ENCODE measurements around the gene MAP4K2. TPM values are rescaled to one million over a fixed set of nuclear protein-coding genes. Genes with fewer than 3 reads are reported as not detected.

The MAP4K2 gene
- total RNA-seq, 2 donors from 2014 or later, result 9.2 to 13.3 TPM

GRCh38 chr11:64765291-64765850, 37.6 kb downstream of the MAP4K2 start:
- TF ChIP-seq CTCF (IDR thresholded peaks at IDR 0.05), result no peak
- Histone ChIP-seq H3K27me3 (no peaks in the 10 kb centered on the region), H3K4me1 (peaks cover 7% of the 10 kb centered on the region), H3K9me3 (no peaks in the 10 kb centered on the region), H3K9ac (ENCODE audit: low read depth in 2 of 2, low read length in 2 of 2) (no peak overlapping the region), H3K27ac (no peak overlapping the region), H3K4me3 (no peak overlapping the region), H3K36me3 (peaks cover 53% of the 10 kb centered on the region)
- DNase-seq, result no peak
- intact Hi-C loops (cut with DNase I), result no loop called here

- no peak overlapping the region for H3K4me3 ChIP-seq
- peaks cover 46% of the 10 kb centered on the region for H3K36me3 ChIP-seq
- H3K27me3 ChIP-seq, result no peaks in the 10 kb centered on the region
- H3K9ac ChIP-seq (ENCODE audit: low read depth in 2 of 2, low read length in 2 of 2), result no peak overlapping the region
- H3K9me3 ChIP-seq, result no peaks in the 10 kb centered on the region
- no peak for DNase-seq
- H3K4me1 ChIP-seq, result peaks cover 7% of the 10 kb centered on the region
- TF ChIP-seq CTCF (IDR thresholded peaks at IDR 0.05), result no peak
- intact Hi-C loops (cut with DNase I), result no loop called here
- peak overlapping the region; percentile 34 for H3K27ac ChIP-seq
These were observed 38.3 kb downstream of the MAP4K2 start for GRCh38 chr11:64764753-64765152.

- H3K9ac ChIP-seq (ENCODE audit: low read depth in 2 of 2, low read length in 2 of 2), result no peak overlapping the region
- TF ChIP-seq CTCF (IDR thresholded peaks at IDR 0.05), result no peak
- no peaks in the 10 kb centered on the region for H3K27me3 ChIP-seq
- peaks cover 7% of the 10 kb centered on the region for H3K4me1 ChIP-seq
- intact Hi-C loops (cut with DNase I), result no loop called here
- H3K9me3 ChIP-seq, result no peaks in the 10 kb centered on the region
- no peak for DNase-seq
- H3K36me3 ChIP-seq, result peaks cover 40% of the 10 kb centered on the region
- peak overlapping the region; percentile 34 for H3K27ac ChIP-seq
- H3K4me3 ChIP-seq, result no peak overlapping the region
These were observed 38.9 kb downstream of the MAP4K2 start for GRCh38 chr11:64764040-64764611.

- Histone ChIP-seq H3K27ac (peak overlapping the region; percentile 34), H3K9me3 (no peaks in the 10 kb centered on the region), H3K36me3 (peaks cover 35% of the 10 kb centered on the region), H3K4me1 (peaks cover 7% of the 10 kb centered on the region), H3K9ac (ENCODE audit: low read depth in 2 of 2, low read length in 2 of 2) (peak overlapping the region in 1 of 2 donors; percentile 18), H3K27me3 (no peaks in the 10 kb centered on the region), H3K4me3 (no peak overlapping the region)
- no peak for DNase-seq
- intact Hi-C loops (cut with DNase I), result no loop called here
- no peak for TF ChIP-seq CTCF (IDR thresholded peaks at IDR 0.05)
These were observed 39.4 kb downstream of the MAP4K2 start for GRCh38 chr11:64763526-64764039.

- peaks cover 7% of the 10 kb centered on the region for H3K4me1 ChIP-seq
- no peak for DNase-seq
- no peaks in the 10 kb centered on the region for H3K9me3 ChIP-seq
- H3K27ac ChIP-seq, result peak overlapping the region; percentile 34
- no peak overlapping the region for H3K4me3 ChIP-seq
- H3K9ac ChIP-seq (ENCODE audit: low read depth in 2 of 2, low read length in 2 of 2), result peak overlapping the region in 1 of 2 donors; percentile 18
- no peaks in the 10 kb centered on the region for H3K27me3 ChIP-seq
- peaks cover 32% of the 10 kb centered on the region for H3K36me3 ChIP-seq
- intact Hi-C loops (cut with DNase I), result no loop called here
- TF ChIP-seq CTCF (IDR thresholded peaks at IDR 0.05), result no peak
These were observed 40.1 kb downstream of the MAP4K2 start for GRCh38 chr11:64762674-64763525.

Data from colonic mucosa (tissue), 4 donors.